ENCODE measurements around the gene ZNF692.
"Not testable (repeated sequence)": the region's sequence is repeated elsewhere in the genome, so short reads cannot be mapped to it uniquely, and the experiment has no call there.

The ZNF692 gene

DNA sequence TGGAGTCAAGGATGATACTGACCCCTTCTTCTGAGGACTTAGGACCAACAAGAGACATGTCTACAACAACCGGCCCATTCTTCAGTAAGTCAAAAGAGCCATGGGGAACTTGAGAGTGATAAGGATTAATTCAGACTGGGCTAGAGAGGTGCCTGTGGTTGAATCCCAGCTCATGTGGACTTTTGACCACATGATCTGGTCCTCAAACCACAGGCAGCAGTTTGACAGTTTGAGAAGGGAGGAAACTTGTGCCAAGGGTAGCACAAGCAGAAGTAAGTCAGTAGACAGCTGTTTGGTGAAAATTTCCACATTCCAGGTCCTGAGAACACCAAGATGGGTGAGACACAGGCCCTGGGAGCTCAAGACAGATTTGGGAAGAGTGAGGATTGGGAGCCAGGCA, 53.0 kb downstream of the ZNF692 start:
- DNase-seq = no peak

GRCh38 chr1:248804771-248805681, 53.9 kb downstream of the ZNF692 start:
- DNase-seq = no peak

DNA sequence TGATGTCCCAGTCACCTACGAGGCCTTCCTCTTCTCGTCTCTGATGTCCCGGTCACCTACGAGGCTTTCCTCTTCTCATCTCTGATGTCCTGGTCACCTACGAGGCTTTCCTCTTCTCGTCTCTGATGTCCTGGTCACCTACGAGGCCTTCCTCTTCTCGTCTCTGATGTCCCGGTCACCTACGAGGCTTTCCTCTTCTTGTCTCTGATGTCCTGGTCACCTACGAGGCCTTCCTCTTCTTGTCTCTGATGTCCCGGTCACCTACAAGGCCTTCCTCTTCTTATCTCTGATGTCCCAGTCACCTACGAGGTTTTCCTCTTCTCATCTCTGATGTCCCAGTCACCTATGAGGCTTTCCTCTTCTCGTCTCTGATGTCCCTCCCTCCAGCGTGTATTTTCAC, 55.4 kb downstream of the ZNF692 start:
- not testable (repeated sequence) for DNase-seq

DNA sequence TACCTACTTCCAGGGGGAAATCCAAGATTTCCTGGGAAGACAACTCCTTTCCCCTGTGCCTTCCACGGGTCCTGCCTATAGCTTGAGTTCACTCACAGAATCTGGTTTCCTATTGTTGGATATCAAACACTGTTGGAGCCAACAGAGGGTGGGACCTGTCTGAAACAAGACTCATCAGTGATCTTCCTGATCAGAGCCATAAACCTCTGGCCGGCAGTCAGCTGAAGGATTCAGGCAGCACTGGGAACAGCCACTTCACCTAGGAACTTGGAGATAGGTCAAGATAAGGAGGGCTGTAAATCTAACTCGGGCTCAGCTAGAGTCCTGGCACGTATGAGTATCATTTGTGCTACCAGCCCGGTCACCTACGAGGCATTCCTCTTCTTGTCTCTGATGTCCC, 56.4 kb downstream of the ZNF692 start:
- no peak for DNase-seq

DNA sequence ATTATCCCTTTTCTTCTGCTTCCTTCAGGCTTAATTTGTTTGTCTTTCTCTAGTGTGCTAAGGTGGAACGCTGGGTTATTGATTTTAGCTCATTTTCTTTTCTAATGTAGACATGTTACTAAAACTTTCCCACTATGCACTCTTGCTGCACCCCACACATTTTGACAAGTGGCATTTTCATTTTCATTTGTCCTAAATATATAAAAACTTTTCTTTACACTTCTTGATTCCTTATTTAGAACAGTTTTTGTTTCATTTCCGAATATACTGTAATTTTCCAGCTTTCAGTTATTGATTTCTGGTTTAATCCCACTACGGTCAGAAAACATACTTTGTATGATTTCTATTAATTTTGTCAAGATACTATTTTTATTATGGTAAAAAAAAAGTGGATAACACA, 58.4 kb downstream of the ZNF692 start:
- no peak for DNase-seq

Measured in CD4-positive, alpha-beta T cell treated with Interleukin-12 subunit alpha and Interleukin-12 subunit beta, for 1 hour (primary cell).